ENCODE results near the gene SERINC5. TPM values are rescaled to one million over a fixed set of nuclear protein-coding genes. Genes with fewer than 3 reads are reported as not detected.

SERINC5 gene
- total RNA-seq, 2 donors from 2014 or later: 23.3 to 26.7 TPM

GRCh38 chr5:80225189-80225933, 30.5 kb downstream of the SERINC5 start:
- WGBS, 2 donors: 72 to 83% methylated on average over 6 of the region's 6 CpGs
- intact Hi-C loops (cut with DNase I): no loop called here

GRCh38 chr5:80223561-80223960, 32.3 kb downstream of the SERINC5 start:
- no peaks in the 10 kb centered on the region for H3K9me3 ChIP-seq
- no peak overlapping the region for H3K4me3 ChIP-seq
- DNase-seq (no peak), ATAC-seq (no peak)
- no peaks in the 10 kb centered on the region for H3K36me3 ChIP-seq (replicated peaks in 1 of 2; ENCODE audit: insufficient read depth in 1 of 2, low read depth in 2 of 2)
- no peaks in the 10 kb centered on the region for H3K27me3 ChIP-seq
- peaks cover 22% of the 10 kb centered on the region for H3K4me1 ChIP-seq
- intact Hi-C loops (cut with DNase I): no loop called here
- H3K27ac ChIP-seq: no peak overlapping the region
- WGBS, 2 donors: 96 to 98% methylated on average over 9 of the region's 9 CpGs
- TF ChIP-seq CTCF (IDR thresholded peaks at IDR 0.05): no peak
- TF ChIP-seq POLR2A (IDR thresholded peaks at IDR 0.05): no peak

More at GRCh38 chr5:80225189-80225933, 30.5 kb downstream of the SERINC5 start:
- Histone ChIP-seq H3K4me1 (peaks cover 18% of the 10 kb centered on the region), H3K4me3 (no peak overlapping the region), H3K27ac (no peak overlapping the region), H3K27me3 (no peaks in the 10 kb centered on the region), H3K9me3 (no peaks in the 10 kb centered on the region), H3K36me3 (replicated peaks in 1 of 2; ENCODE audit: insufficient read depth in 1 of 2, low read depth in 2 of 2) (no peaks in the 10 kb centered on the region)
- ATAC-seq (no peak), DNase-seq (no peak)
- TF ChIP-seq CTCF (IDR thresholded peaks at IDR 0.05): no peak
- TF ChIP-seq POLR2A (IDR thresholded peaks at IDR 0.05): no peak

GRCh38 chr5:80220245-80220897, 35.5 kb downstream of the SERINC5 start:
- no peak for ATAC-seq
- Histone ChIP-seq H3K27ac (peak overlapping the region in 1 of 4 donors; percentile 10), H3K4me1 (peaks cover 43% of the 10 kb centered on the region), H3K36me3 (replicated peaks in 1 of 2; ENCODE audit: insufficient read depth in 1 of 2, low read depth in 2 of 2) (no peaks in the 10 kb centered on the region), H3K27me3 (no peaks in the 10 kb centered on the region), H3K4me3 (no peak overlapping the region), H3K9me3 (no peaks in the 10 kb centered on the region)
- no peak for TF ChIP-seq POLR2A (IDR thresholded peaks at IDR 0.05)
- TF ChIP-seq CTCF (IDR thresholded peaks at IDR 0.05): no peak
- intact Hi-C loops (cut with DNase I): no loop called here
- DNase-seq: no peak
- 82 to 85% methylated on average over 5 of the region's 5 CpGs for WGBS, 2 donors

GRCh38 chr5:80219391-80219790, 36.5 kb downstream of the SERINC5 start:
- TF ChIP-seq POLR2A (IDR thresholded peaks at IDR 0.05) (no peak), CTCF (IDR thresholded peaks at IDR 0.05) (no peak)
- H3K36me3 ChIP-seq (replicated peaks in 1 of 2; ENCODE audit: insufficient read depth in 1 of 2, low read depth in 2 of 2): no peaks in the 10 kb centered on the region
- no peak for ATAC-seq
- peaks cover 43% of the 10 kb centered on the region for H3K4me1 ChIP-seq
- no peaks in the 10 kb centered on the region for H3K9me3 ChIP-seq
- DNase-seq: peak; percentile 19 to 47 (median 20)
- 38 to 43% methylated on average over 4 of the region's 4 CpGs for WGBS, 2 donors
- peak overlapping the region in 3 of 4 donors; percentile 6 to 24 (median 10) for H3K27ac ChIP-seq
- no peaks in the 10 kb centered on the region for H3K27me3 ChIP-seq
- intact Hi-C loops (cut with DNase I): no loop called here
- no peak overlapping the region for H3K4me3 ChIP-seq

Data from body of pancreas (tissue), 4 donors.